ENCODE data around the gene PSORS1C2. TPM values are rescaled to one million over a fixed set of nuclear protein-coding genes. Genes with fewer than 3 reads are reported as not detected.

PSORS1C2 gene
- total and polyA plus RNA-seq, 3 donors from 2014 or later: not detected

DNA sequence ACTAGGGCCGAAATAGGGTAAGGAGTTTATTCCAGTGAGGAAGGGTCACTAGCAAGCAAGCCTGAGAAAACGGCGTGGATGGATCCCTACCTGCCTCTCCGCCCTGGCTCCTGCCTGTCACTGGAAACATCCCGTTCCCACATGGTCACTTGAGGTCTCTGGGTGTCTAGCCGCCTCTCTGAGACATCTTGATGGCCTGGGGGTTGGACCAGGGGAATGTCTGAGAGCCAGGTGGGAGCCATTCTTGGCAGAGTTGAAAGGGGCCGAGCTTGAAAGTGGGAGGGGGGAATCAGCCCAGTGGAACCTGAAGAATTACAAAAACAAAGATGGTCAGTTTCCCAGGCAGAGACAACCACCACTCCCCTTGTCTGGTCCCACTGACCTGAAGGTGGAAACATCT lies 17.8 kb upstream of the PSORS1C2 start:
- intact Hi-C loops (cut with DNase I; ENCODE audit: low total_unique reads): no loop called here
- no peak for DNase-seq
- H3K4me1 ChIP-seq: peaks cover 11% of the 10 kb centered on the region

DNA sequence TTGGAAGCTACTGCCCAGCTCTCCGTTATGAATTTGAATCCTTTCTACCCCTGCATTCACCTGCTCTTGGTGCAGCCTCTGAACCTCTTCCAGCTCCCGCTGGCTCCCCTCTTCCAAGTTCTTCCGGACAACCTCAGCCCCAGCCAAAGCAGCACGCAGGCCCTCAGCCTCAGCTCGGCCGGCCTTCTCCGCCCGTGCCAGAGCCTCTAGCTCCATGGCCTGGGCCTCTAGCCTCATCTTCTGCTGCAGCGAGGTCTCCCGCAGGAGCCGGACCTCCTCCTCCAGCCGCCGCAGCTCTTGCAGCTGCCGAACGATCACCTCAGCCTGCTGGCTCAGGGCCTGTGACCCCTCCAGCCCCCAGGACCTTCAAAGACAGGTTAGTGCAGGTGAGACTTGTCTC lies 15.6 kb upstream of the PSORS1C2 start:
- DNase-seq: no peak
- intact Hi-C loops (cut with DNase I; ENCODE audit: low total_unique reads): no loop called here
- Histone ChIP-seq H3K36me3 (ENCODE audit: low read depth, missing control alignments) (no peaks in the 10 kb centered on the region), H3K4me1 (peaks cover 11% of the 10 kb centered on the region), H3K9me3 (no peaks in the 10 kb centered on the region), H3K4me3 (no peak overlapping the region), H3K27ac (no peak overlapping the region), H3K27me3 (no peaks in the 10 kb centered on the region)
- WGBS, 2 donors: 84 to 95% methylated on average over 13 to 15 of the region's 15 CpGs
- TF ChIP-seq POLR2A (IDR thresholded peaks at IDR 0.05): no peak
- TF ChIP-seq, protein P1, sequence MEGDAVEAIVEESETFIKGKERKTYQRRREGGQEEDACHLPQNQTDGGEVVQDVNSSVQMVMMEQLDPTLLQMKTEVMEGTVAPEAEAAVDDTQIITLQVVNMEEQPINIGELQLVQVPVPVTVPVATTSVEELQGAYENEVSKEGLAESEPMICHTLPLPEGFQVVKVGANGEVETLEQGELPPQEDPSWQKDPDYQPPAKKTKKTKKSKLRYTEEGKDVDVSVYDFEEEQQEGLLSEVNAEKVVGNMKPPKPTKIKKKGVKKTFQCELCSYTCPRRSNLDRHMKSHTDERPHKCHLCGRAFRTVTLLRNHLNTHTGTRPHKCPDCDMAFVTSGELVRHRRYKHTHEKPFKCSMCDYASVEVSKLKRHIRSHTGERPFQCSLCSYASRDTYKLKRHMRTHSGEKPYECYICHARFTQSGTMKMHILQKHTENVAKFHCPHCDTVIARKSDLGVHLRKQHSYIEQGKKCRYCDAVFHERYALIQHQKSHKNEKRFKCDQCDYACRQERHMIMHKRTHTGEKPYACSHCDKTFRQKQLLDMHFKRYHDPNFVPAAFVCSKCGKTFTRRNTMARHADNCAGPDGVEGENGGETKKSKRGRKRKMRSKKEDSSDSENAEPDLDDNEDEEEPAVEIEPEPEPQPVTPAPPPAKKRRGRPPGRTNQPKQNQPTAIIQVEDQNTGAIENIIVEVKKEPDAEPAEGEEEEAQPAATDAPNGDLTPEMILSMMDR (IDR thresholded peaks at IDR 0.05): no peak

More for the DNA sequence above, 17.8 kb upstream of the PSORS1C2 start:
- H3K27me3 ChIP-seq: no peaks in the 10 kb centered on the region
- H3K9me3 ChIP-seq: no peaks in the 10 kb centered on the region
- no peaks in the 10 kb centered on the region for H3K36me3 ChIP-seq (ENCODE audit: low read depth, missing control alignments)
- WGBS, 2 donors: 84 to 94% methylated on average over 5 to 7 of the region's 7 CpGs
- no peak overlapping the region for H3K4me3 ChIP-seq
- H3K27ac ChIP-seq: no peak overlapping the region
- no peak for TF ChIP-seq POLR2A (IDR thresholded peaks at IDR 0.05)
- TF ChIP-seq, protein P1 (IDR thresholded peaks at IDR 0.05): no peak

DNA sequence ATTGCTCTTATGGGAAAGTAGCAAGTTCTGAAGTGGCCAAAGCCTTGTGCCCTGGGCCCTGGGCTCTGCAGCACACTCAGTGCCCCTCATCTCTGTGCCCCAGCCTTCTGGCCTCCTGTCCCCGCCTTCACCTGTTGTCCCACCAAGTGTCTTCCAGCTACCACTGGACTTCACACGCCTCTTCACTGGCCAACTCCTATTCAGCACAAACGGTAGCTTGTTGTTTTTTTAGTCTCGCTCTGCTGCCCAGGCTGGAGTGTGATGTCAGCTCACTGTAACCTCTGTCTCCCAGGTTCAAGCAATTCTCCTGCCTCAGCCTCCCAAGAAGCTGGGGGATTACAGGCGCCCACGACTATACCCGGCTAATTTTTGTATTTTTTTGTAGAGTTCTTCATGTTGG lies 13.9 kb upstream of the PSORS1C2 start:
- WGBS, 2 donors: 86 to 94% methylated on average over 7 of the region's 7 CpGs
- Histone ChIP-seq H3K27me3 (no peaks in the 10 kb centered on the region), H3K27ac (no peak overlapping the region), H3K9me3 (no peaks in the 10 kb centered on the region), H3K4me1 (peaks cover 7% of the 10 kb centered on the region), H3K4me3 (no peak overlapping the region), H3K36me3 (ENCODE audit: low read depth, missing control alignments) (no peaks in the 10 kb centered on the region)
- TF ChIP-seq POLR2A (IDR thresholded peaks at IDR 0.05): no peak
- TF ChIP-seq, protein P1 (IDR thresholded peaks at IDR 0.05): no peak
- intact Hi-C loops (cut with DNase I; ENCODE audit: low total_unique reads): no loop called here
- no peak for DNase-seq

DNA sequence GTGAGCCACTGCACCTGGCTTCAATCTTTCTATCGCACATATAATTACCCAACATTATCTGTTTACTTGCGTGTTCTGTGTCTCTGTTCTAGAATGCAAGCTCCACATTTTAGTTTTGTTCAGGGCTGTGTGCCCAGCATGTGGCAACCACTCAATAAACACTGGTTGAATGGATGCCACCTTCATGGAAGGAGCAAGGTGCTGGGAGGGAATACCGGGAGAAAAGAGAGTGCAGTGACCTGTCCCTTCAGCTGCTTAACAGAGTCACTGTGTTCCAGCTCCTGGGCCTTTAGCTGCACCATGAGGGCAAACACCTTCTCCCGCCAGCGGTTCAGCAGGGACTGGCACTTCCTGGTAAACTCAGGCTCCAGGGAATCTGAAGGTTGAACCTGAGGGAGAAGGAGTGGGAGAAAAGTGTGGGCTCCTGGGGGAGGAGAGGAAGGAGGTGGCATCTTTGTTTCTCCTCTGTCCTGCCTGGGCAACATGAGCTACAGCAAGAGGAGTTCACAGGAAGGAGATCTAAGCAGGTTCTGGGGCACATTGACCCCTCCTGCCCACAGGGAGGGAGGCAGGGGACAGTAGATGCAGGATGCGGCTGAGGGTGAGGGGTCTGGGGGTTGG lies 11.1 kb upstream of the PSORS1C2 start:
- no peak for DNase-seq
- no peak for TF ChIP-seq POLR2A (IDR thresholded peaks at IDR 0.05)
- TF ChIP-seq, protein P1 (IDR thresholded peaks at IDR 0.05): no peak
- intact Hi-C loops (cut with DNase I; ENCODE audit: low total_unique reads): loop anchor here (10.0 kb wide), 1 partner anchor 215 kb away; no protein-coding TSS in a partner anchor
- Histone ChIP-seq H3K27ac (no peak overlapping the region), H3K27me3 (no peaks in the 10 kb centered on the region), H3K9me3 (no peaks in the 10 kb centered on the region), H3K4me3 (no peak overlapping the region), H3K36me3 (ENCODE audit: low read depth, missing control alignments) (no peaks in the 10 kb centered on the region), H3K4me1 (no peaks in the 10 kb centered on the region)
- WGBS, 2 donors: 91 to 93% methylated on average over 6 of the region's 6 CpGs

DNA sequence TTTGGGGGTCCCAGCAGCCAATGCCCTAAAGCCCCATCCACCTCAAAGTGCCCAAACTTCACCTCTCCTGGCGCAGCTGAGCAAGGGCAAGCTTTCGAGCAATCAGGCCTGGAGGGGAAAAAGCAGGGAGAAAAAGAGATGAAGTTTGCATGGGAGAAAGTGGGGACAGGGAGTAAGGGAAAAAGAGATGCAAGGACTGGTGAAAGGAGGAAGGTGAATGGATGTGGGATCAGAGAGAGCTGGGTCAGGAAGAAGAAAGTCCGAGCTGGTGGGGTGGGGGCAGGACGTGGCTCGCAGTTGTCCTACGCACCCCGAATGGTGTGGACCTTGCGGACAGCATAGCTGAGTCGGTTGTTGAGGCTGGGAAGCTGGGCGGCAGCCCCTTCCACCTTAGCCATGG lies 6.5 kb upstream of the PSORS1C2 start:
- no peak overlapping the region for H3K4me3 ChIP-seq
- no peaks in the 10 kb centered on the region for H3K36me3 ChIP-seq (ENCODE audit: low read depth, missing control alignments)
- H3K27me3 ChIP-seq: no peaks in the 10 kb centered on the region
- no peaks in the 10 kb centered on the region for H3K4me1 ChIP-seq
- intact Hi-C loops (cut with DNase I; ENCODE audit: low total_unique reads): loop anchor here (10.0 kb wide), 1 partner anchor 219 kb away; no protein-coding TSS in a partner anchor
- TF ChIP-seq, protein P1 (IDR thresholded peaks at IDR 0.05): no peak
- no peak for TF ChIP-seq POLR2A (IDR thresholded peaks at IDR 0.05)
- no peak for DNase-seq
- no peaks in the 10 kb centered on the region for H3K9me3 ChIP-seq
- WGBS, 2 donors: 93 to 95% methylated on average over 10 of the region's 10 CpGs
- H3K27ac ChIP-seq: no peak overlapping the region

Measured in testis (tissue), 3 donors.